NCI-H2171 (cell line): ENCODE data around the gene SPSB4.
"Not testable (repeated sequence)": the region's sequence is repeated elsewhere in the genome, so short reads cannot be mapped to it uniquely, and the experiment has no call there.

ENCODE experiments used
- DNase-seq: peaks from one replicate; lab custom pipeline; 2025; lab: John Stamatoyannopoulos, UW

Gene SPSB4

DNA sequence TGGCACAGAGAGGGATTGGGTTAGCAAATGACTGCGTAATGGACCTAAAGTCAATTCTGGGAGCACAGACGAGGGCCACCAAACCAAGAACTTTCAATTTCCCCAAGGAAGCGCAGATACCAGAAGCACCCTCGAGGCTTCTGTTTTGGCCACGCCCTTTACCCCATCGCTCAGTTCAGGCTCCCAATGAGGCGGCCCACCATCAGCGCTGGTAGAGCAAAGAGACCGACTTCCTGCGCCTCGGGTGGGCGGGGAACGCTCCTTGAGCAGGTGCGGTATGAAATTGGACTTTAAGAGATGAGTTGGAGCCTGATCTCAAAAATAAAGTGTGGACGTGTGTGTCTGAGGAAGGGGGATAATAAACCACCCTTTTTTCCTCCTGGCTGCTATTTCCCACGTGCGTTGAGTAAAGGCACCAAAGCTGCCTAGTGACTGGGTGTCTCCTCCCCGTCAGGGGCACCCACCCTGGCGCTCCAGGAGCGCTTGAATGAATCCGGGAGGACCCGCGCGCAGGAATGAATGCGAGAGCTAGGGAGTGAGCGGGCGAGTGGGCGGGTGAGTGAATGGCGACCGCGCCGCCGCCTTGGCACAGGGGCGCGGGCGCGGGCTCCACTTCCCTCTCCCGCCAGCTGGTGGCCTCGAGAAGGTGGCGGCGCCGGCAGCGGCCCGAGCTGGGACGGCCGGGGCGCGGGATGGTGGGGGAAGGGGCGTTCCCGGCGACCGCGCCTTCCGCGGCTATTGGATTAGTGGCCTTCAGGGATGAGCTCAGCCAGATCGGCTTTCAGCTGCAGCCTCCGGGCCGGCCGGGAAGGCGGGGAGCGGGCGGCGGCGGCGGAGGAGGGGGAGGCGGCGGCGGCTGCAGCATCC is at the start of gene SPSB4:
Gene SPSB4 (plus strand): TSS at position 772 of the 867 bp plus-strand sequence. CDS start 14,758 bp downstream, outside the sequence.
- DNase-seq: peak; percentile 87

DNA sequence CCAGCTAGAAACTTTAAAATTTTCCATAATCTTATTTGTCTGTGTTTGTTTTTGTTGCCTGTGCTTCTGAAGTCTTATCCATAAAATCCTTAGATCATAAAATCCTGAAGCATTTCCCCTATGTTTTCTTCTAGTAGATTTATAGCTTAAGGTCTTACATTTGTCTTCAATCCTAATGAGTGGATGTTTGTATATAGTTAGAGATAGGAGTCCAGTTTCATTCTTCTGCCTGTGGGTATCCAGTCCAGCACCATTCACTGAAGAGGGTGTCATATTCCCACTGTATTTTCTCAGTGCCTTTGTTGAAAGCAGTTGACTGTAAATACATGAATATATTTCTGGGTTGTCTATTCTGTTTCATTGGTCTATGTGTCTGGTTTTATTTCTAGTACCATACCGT is 44.8 kb upstream of the SPSB4 start:
- DNase-seq: no peak

DNA sequence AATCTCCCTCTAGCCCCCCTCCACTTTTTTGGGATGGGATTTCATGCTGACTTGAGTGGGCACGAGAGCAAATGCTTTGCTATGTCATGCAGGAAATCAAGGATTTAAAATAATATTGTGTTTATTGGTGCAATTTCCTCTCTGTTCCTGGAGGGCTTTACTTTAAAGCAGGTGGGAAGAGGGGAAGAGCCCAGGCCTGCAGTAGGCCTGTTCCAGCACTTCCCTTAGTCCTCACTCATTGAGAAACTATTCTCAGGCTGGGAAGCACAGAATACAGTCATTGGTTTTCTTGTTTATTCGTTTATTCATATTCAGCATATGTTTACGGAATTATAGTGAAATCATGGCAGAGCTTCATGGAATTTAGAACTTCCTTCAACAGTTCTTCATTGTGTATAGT is 41.7 kb upstream of the SPSB4 start:
- no peak for DNase-seq

DNA sequence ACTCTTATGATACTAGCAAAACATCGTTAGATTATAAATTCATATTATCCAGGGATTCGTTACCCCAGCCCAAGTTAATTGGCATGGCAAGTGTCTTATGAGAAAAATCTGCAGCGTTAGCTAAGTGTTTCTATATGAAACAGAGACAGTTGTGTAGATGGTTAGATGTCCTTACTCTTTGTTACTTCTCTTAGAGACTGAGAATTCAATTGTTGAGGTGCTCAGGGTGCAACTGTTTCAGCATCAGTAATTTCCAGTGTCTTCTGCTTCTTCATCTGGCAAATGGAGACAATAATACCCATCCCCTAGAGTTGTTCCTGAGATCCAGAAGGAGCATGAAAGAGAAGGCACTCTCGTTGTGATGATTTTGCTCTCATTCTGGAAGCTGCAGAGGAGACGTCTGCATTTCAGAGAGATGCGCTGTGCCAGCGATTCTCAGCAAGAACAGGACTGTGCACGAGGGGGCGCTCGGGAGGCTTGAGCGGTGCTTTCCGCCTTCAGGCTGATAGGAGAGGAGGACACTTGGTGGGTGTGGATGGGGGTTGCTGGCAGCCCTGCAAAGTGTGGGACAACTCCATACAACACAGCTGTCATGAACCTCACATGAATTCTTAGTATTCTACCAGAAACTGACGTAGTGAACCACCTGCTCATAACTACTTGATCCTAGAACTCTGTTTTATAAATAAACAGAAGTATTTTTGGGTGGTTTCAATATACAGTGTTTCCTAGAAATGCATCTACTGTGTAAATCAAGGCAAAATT is 39.7 kb upstream of the SPSB4 start:
- peak; percentile 61 for DNase-seq

DNA sequence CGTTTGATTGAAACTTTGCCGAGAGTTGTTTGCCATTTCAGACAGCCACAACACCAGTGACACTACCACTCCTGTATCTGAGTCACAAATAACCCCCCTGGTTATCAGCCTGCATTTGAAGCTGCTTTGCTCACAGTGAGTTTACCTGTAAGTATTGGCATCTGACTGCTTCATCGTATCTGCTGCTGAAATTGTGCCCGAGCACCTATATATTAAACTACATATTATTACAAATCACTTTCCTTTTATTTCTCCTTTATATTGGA is 39.2 kb upstream of the SPSB4 start:
- DNase-seq: no peak

DNA sequence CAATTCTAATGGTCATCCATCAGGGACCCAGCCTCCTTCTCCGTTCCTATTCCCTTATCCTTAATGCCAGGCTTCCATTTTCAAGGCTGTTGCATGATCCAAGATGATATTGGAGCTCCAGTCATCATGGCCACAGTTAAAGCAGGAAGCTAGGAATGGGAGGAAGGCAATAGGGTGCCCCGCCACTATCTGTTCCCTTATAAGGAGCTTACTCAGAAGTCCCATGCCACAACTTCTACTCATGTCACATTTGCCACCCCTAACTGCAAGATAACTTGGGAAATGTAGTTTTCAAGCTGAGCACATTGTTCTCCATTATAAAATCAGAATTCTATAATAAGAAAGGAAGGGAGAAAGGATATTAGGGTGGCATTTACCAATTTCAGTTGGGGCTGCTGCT is 38.6 kb upstream of the SPSB4 start:
- DNase-seq: no peak

DNA sequence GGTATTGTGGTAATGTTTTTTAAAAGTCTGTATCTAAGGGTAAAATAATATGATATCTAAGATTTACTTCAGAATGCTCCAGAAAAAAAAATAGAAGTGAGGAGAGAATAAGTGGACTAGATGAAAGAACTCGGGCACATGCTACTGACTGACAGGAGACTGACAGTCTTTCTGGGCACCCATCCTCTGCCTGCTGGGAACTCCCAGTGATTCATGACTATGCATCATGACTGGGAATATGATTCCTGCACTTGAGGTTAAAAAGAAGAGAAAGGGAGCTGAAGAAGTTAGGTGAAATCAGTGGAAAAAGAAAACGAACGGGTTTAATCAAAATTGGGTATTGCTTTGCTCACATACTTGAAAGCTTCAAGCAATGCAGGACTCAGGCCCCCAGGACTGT is 35.7 kb upstream of the SPSB4 start:
- DNase-seq: no peak

DNA sequence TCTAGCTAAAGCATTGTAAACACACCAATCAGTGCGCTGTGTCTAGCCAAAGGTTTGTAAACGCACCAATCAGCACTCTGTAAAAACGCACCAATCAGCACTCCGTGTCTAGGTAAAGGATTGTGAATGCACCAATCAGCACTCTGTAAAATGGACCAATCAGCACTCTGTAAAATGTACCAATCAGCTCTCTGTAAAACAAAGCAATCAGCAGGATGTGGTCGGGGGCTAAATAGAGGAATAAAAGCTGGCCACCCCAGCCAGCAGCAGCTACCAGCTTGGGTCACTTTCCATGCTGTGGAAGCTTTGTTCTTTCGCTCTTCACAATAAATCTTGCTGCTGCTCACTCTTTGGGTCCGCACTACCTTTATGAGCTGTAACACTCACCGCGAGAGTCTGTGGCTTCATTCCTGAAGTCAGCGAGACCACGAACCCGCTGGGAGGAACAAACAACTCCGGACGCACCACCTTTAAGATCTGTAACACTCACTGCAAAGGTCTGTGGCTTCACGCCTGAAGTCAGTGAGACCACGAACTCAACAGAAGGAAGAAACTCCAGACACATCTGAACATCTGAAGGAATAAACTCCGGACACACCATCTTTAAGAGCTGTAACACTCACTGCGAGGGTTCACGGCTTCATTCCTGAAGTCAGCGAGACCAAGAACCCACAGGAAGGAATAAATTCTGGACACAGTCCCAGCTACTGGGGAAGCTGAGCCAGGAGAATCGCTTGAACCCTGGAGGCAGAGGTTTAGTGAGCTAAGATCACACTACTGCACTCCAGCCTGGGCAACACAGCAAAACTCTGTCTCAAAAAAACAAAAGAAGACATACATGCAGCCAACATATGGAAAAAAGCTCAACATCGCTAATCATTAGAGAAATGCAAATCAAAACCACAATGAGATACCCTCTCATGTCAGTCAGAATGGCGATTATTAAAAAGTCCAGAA is 33.5 kb upstream of the SPSB4 start:
- DNase-seq: not testable (repeated sequence)

DNA sequence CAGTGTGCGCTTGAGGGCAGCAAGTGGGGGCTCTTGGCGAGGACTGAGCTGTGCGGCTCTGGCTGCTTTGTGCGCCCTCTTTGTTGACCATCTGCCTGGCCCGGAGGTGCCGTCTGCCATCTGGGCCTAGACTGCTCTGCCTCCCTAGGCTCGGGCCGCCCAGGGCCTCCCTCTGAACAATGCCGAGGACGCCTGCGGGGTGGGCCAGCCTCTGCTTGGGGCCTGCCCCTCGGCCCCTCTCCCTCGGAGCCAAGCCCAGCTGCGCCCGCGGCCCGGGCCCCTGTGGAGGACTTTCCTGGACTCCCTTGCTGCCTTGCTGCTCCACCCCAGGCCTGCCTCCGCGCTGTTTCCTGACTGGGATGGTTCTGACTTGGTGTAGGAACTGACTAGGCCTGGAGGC is 31.9 kb upstream of the SPSB4 start:
- no peak for DNase-seq

DNA sequence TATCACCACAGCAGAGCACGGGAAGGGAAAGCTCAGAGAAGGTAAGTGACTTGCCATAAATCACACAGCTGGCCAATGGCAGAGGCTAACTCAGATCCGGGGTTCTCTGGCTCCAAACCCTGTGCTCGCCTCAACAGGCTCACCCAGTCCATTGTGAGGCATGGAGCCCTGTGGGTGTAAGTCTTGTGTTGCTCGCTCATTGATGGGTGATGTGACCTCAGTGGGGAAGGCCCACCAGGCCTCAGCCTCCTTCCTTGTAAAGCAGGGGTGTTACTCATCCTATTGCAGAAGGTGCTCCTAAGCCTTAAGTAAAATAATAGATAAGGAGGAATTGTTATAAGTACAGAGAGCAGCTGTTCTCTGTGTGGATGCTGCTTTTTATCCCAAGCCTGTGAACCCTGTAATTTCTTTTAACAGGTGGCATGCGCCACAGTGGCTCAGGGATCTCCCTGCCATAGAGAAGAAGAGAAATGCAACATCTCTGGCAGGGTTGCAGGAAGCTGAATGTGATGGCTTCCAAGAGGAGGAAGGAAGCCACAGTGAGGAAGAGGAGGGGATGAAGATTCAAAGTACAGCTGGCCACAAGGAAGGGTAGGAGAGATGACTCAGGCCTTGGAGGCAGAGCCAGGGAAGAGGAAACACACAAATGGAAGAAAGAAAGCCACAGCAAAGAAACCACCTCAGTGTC is 30.9 kb upstream of the SPSB4 start:
- DNase-seq: no peak

DNA sequence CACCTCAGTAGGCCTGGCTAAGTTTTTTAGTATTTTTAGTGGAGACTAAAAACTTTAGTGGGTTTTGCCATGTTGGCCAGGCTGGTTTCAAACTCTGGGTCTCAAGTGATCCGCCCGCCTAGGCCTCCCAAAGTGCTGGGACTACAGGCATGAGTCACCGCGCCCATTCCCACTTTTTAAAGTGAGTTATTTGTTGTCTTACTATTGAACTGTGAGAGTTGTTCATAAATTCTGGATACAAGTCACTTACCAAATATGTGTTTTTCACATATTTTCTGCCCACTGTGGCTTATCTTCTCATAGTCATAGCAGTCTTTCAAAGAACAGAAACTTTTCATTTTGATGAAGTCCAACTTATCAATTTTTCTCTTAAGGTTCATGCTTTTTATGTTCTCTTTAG is 29.9 kb upstream of the SPSB4 start:
- DNase-seq: no peak

DNA sequence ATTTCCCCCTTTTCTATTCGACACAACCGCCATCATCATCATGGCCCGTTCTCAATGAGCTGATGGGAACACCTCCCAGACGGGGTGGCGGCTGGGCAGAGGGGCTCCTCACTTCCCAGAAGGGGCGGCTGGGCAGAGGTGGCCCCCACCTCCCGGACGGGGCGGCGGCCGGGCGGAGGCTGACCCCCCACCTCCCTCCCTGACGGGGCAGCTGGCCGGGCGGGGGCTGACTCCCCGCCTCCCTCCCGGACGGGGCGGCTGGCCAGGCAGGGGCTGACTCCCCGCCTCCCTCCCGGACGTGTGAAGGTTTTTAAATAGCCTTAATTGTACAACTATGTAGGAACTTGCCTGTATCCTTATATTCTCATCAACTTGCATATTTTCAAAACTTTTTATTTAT is 20.9 kb upstream of the SPSB4 start:
- no peak for DNase-seq

DNA sequence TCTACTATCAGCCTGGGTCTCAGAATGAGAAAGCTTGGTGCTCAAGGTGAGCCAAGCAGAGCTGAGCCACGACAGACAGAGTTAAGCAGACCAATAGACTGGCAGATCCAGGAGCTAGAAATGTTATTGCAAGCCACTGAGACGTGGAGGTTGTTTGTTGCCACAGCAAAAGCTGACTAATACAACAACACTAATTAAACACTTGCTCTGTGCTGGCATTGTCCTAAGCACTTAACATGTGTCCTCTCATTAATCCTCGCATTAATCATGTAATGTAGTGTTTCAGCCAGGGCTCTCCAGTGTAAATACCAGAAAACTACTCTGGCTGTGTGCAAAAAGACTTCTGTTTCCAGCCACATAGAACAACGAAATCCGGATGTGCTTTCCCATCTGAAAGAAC is 11.6 kb upstream of the SPSB4 start:
- no peak for DNase-seq

DNA sequence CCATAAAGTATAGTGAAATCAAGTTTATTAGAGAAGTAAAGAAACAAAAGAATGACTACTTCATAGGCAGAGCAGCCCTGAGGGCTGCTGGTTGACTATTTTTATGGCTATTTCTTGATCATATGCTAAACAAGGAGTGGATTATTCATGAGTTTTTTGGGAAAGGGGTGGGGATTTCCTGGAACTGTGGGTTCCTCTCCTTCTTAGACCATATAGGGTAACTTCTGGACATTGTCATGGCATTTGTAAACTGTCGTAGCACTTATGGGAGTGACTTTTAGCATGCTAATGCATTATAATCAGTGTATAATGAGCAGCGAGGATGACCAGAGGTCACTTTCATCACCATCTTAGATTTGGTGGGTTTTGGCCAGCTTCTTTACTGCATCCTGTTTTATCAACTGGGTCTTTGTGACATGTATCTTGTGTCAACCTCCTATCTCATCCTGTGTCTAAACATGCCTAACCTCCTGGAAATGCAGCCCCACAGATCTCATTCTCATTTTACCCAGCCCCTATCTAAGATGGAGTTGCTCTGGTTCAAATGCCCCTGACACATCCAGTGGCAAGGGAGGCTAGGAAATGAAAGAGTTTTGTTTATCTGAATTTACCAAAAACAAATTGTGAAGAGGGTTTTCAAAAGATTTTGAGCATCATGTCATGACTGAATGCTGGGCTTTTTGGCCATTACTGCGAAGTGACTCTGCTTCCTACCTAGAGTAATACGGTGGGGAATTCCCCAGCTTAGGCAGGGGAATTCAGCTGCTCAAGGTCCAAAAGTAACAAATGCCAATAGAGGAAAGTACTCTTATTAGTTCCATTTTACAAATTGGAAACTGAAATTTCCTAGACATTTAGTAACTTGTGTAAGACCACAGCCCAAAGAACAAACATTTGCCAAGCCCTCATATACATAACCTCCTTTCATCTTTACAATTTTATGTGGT is 6.2 kb upstream of the SPSB4 start:
- no peak for DNase-seq

DNA sequence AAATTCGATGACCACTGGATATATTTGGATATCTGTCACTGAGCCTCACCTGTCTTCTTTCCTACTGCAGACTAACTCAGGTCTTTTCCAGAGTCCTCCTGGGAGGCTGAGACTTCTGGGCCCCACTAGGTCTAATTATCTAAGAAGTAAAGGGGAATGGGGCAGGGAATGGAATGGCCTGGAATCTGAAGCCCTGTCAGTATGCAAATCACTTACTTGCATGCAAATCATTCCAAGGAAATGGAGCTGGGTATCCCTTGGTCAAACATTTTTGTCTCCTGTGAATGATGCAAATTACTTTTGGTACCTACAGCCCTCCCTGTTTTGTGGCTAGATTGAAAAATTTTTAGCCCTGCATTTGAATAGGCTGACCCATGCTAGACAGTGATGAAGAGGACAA is 5.3 kb upstream of the SPSB4 start:
- DNase-seq: no peak

DNA sequence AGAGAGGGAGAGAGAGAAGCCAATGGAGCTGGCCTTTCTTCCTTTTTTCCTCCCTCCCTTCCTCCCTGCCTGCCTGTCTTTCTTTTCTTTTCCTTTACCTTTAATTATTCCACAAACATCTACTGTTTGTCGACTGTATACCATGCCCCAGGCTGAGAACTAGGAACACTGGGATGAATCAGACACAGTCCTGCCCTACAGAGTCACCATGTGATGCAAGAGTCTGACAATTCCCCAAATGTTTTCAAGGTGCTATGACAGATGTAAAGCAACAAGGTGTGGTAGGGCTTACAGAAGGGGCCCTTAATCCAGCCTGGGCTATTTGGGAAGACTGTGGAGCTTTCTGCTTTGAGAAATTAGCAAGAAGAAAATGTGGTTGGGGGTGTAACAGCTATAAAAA is 4.0 kb upstream of the SPSB4 start:
- DNase-seq: no peak

DNA sequence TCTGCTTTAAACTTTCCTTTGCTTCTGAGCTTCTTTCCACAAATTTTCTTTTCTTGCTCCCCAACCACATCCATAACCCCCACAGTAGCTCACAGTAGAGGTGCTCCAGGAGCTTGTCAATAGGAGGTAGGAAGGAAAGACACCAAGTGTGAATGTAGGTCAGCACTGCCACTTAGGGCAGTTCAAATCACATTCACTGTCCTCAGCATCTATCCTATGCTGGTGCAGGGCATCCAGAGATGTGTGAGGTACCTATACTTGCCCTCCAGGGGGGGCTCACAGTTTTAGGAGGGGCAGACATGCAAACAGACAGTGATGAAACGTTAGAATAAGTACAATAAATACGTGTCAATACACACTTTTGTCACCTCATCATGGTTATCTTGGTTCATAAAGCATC is 1.5 kb upstream of the SPSB4 start:
- DNase-seq: no peak

DNA sequence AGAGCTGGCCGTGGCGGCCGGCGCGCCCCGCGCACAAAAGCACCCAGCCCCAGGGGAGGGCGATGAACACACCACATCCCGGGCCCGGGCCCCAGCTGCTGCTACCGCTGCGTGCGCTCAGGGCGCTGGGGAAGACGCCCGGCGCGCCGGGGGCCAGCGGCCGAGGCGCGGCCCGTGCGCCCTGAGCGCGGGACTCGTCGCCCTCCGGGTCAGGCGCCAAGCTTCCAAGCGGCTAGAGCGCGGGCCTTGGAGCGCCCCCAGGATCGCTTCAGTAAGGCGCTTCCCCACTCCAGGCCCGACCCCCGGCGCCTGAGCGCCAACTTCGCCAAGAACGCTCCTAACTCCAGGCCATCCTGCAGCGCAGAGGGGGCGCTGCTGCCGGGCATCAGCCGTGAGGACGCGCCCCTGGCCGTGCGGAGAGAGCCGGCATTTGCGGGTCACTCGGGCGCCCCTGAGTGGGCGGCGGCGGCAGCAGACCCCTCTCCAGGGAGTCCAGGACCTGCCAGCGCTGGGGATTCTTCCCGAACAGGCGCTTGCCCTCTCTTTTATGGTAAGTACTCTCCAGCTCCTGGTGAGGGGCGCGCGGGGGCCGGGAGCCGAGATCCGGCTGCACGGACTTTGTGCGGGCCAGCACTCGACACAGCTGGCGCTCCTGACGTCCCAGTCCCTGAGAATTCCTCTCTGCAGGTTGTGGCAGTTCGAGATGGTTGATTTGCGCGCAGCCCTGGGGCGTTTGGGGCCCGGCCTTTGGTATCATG is 475 bp downstream of the SPSB4 start:
- no peak for DNase-seq

DNA sequence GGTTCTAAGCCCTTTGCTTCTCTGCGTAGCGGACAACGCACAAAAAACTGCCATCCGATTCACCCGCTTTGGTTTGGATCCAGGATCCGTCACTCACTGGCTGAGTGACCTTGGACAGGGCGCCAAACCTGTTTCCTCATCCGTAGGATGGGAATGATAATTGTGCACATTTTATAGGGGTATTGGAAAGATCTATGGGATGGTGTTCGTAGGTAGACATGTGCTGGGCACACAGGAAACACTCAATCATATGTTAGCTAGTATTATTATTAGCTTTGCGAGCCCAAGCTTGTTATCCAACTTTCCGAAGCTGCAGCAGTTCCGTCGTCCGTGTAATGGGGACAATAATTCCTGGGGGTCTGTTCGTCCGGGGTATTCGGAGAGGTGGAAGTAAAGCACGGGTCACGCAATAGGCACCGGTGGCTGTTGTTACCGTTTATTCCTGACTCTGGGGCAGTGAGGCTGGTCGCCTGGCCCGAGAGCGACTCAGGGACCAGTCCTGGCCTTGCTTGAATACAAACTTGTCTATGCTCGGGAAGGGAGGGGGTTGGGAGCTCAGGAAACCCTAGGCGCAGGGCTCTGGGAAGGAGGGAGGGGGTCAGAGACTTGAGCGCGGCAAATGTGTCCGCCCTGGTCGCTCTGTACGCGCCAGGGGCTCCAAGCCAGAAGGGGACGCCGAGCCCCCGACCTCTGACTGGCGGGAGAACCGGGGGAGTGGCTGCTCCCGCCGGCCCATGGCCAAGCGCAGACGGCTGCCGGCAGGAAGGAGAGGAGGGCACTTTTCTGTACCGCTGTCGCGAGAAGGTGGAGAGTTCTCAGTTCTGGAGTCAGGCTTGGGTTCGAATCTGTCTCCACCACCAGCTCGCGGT is 1.3 kb downstream of the SPSB4 start:
- no peak for DNase-seq
